Lower leg skin (tissue), 3 donors: Measurements from ENCODE around the gene CNN3.

ENCODE experiments used
- POLR2A ChIP-seq, 2 donors: fragments of 450-650 bp; IDR thresholded peaks; one replicate each; pipeline ENCODE4 v1.6.1; 2016 to 2017; ENCODE audit warnings: antibody characterized with exemption in 2 of 2, mild to moderate bottlenecking in 1 of 2, moderate library complexity in 1 of 2
- TF ChIP-seq, protein P1 (sequence below), 3 donors: fragments of 450-650 bp; IDR thresholded peaks; one replicate each; pipeline ENCODE4 v1.5.1; 2016; ENCODE audit warnings: antibody characterized with exemption in 3 of 3, mild to moderate bottlenecking in 3 of 3, moderate library complexity in 2 of 3

DNA sequence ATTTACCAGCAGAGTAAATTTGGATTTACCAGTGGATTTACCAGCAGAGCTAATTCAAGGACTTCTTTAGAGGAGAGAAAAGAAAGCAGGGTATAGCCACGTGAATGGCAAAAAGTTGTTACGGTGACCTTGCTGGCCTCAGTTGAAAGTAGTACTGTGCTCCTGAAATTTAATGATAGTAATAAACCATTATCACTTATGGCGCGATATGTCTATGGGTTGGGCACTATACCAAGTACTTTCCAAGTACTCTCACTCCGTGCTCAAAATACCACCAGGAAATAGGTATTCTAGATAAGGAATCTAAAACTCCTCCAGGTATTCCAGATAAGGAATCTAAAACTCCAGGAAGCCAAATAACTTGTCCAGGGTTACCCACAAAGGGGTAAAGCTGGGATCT lies 70.9 kb downstream of the CNN3 start:
- TF ChIP-seq, protein P1, sequence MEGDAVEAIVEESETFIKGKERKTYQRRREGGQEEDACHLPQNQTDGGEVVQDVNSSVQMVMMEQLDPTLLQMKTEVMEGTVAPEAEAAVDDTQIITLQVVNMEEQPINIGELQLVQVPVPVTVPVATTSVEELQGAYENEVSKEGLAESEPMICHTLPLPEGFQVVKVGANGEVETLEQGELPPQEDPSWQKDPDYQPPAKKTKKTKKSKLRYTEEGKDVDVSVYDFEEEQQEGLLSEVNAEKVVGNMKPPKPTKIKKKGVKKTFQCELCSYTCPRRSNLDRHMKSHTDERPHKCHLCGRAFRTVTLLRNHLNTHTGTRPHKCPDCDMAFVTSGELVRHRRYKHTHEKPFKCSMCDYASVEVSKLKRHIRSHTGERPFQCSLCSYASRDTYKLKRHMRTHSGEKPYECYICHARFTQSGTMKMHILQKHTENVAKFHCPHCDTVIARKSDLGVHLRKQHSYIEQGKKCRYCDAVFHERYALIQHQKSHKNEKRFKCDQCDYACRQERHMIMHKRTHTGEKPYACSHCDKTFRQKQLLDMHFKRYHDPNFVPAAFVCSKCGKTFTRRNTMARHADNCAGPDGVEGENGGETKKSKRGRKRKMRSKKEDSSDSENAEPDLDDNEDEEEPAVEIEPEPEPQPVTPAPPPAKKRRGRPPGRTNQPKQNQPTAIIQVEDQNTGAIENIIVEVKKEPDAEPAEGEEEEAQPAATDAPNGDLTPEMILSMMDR (IDR thresholded peaks at IDR 0.05) = no peak
- no peak for TF ChIP-seq POLR2A (IDR thresholded peaks at IDR 0.05)
